T-cell (primary cell): ENCODE results near the gene GPC5. TPM values are rescaled to one million over a fixed set of nuclear protein-coding genes. Genes with fewer than 3 reads are reported as not detected.

Source experiments
- ATAC-seq, 4 experiments: fragments of 200-7000 bp in 3 of 4; fragments of 150-1000 bp in 1 of 4; cut with Tn5 transposase; replicated peaks in 1 of 4; 1 replicate in 3 of 4; 2 replicates in 1 of 4; pipeline ENCODE4 v1.10.0; 2021; ENCODE audit warnings: moderate library complexity in 3 of 4, mild to moderate bottlenecking in 2 of 4, moderate number of reproducible peaks in 1 of 4
- CTCF ChIA-PET, 2 donors: fragments of 300-600 bp; sonication (Branson Sonifier 250); formaldehyde crosslinking; loops; one replicate each; lab custom pipeline; 2022; ENCODE audit warnings: antibody characterized with exemption in 2 of 2; lab: Charles Lee
- POLR2A ChIA-PET, 2 donors: fragments of 300-600 bp; sonication (Branson Sonifier 250); formaldehyde crosslinking; loops; one replicate each; lab custom pipeline; 2022; ENCODE audit warnings: antibody characterized with exemption in 2 of 2; lab: Charles Lee
- DNase-seq, 35 experiments: peaks; one replicate each; pipeline versions ENCODE4 v3.0.0 to v3.0.0-alpha.2; 2013 to 2023
- H3K27ac ChIP-seq: one replicate; pipeline ENCODE4 v1.5.1; 2013; ENCODE audit warnings: low read length
- H3K27me3 ChIP-seq, 2 experiments: replicated peaks in 1 of 2; 1 replicate in 1 of 2; 2 replicates in 1 of 2; pipeline versions ENCODE4 v1.6.1 to v1.7.0; 2013; ENCODE audit warnings: low read length in 1 of 2, mixed read lengths in 1 of 2; ENCODE audit not compliant: control insufficient read depth in 2 of 2, insufficient read depth in 2 of 2; ENCODE audit errors: extremely low read depth in 1 of 2
- H3K36me3 ChIP-seq, 2 donors: 1 replicate in 1 of 2; 2 replicates in 1 of 2; pipeline versions ENCODE4 v1.6.1 to v1.7.0; 2013; ENCODE audit warnings: low read length in 1 of 2; ENCODE audit not compliant: control insufficient read depth in 2 of 2, insufficient read depth in 1 of 2; ENCODE audit errors: extremely low read depth in 1 of 2
- H3K4me1 ChIP-seq, 2 experiments: 1 replicate in 1 of 2; 2 replicates in 1 of 2; pipeline versions ENCODE4 v1.6.1 to v1.7.0; 2013; ENCODE audit warnings: low read length in 2 of 2, mixed read lengths in 1 of 2; ENCODE audit not compliant: insufficient read depth in 2 of 2, control insufficient read depth in 1 of 2; ENCODE audit errors: extremely low read depth in 1 of 2
- H3K4me3 ChIP-seq, 2 donors: 1 replicate in 1 of 2; 2 replicates in 1 of 2; pipeline versions ENCODE4 v1.5.1 to v1.7.0; 2013; ENCODE audit warnings: mild to moderate bottlenecking in 2 of 2, low read length in 1 of 2, moderate library complexity in 1 of 2; ENCODE audit not compliant: control insufficient read depth in 1 of 2; ENCODE audit errors: extremely low read depth in 1 of 2
- H3K9me3 ChIP-seq: 2 replicates; pipeline ENCODE4 v1.7.0; 2013
- H3K27ac Mint-ChIP-seq, 2 donors: one replicate each; pipeline ENCODE4 v1.8.0; 2020 to 2021; ENCODE audit warnings: mild to moderate bottlenecking in 2 of 2, mixed read lengths in 2 of 2
- H3K27me3 Mint-ChIP-seq, 2 donors: one replicate each; pipeline ENCODE4 v1.8.0; 2021 to 2022; ENCODE audit warnings: mixed read lengths in 2 of 2
- H3K36me3 Mint-ChIP-seq: one replicate; pipeline ENCODE4 v1.8.0; 2021; ENCODE audit warnings: mixed read lengths
- H3K4me1 Mint-ChIP-seq, 3 donors: one replicate each; pipeline ENCODE4 v1.8.0; 2020 to 2022; ENCODE audit warnings: mixed read lengths in 3 of 3, mild to moderate bottlenecking in 1 of 3
- H3K4me3 Mint-ChIP-seq, 3 donors: one replicate each; pipeline ENCODE4 v1.8.0; 2020 to 2022; ENCODE audit warnings: mild to moderate bottlenecking in 3 of 3, mixed read lengths in 3 of 3, moderate library complexity in 3 of 3
- H3K9me3 Mint-ChIP-seq, 3 donors: one replicate each; pipeline ENCODE4 v1.8.0; 2020 to 2022; ENCODE audit warnings: mixed read lengths in 3 of 3
- WGBS: methylation state at CpG from one replicate; pipeline ENCODE4 v1.1.5; 2013; ENCODE audit warnings: missing lambda C conversion rate; ENCODE audit not compliant: insufficient coverage; 5-methylcytosine and 5-hydroxymethylcytosine counted together
- total RNA-seq, 35 experiments: library from RNA in 6 of 35; stranded (reverse) in 6 of 35; fragments of 120-200 nt in 1 of 35; gene quantifications; one replicate each; pipeline versions ENCODE4 v1.2.1 to v1.2.4 and lab custom pipeline; 2013 to 2026

Gene GPC5
- total RNA-seq, 5 donors from 2014 or later (not counting 1 experiment from before 2014, with no cell fraction given): 0.12 to 0.39 (median 0.26) TPM

DNA sequence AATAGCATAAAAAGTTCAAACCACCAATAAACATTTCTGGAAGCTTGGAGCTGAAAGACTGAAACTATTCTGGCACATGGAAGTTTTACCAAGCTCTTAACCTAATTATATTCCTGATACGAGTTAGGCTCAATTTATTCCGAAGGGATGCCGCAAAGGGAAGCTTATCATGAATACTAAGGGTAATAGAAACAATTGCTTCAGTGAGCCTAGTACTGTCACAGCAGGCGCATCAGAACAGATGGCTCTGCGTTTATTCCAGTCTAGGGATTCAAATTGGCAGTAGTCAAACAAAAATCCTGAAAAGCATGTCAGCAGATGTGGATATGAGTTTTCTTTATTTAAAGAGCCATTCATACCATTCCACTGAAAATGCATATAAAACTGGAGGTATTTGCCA, 779.5 kb downstream of the GPC5 start:
- H3K36me3 Mint-ChIP-seq: no peaks in the 10 kb centered on the region
- no peak for DNase-seq
- no peaks in the 10 kb centered on the region for H3K4me1 Mint-ChIP-seq
- no peaks in the 10 kb centered on the region for H3K27me3 ChIP-seq
- no peaks in the 10 kb centered on the region for H3K36me3 ChIP-seq
- H3K4me3 ChIP-seq: no peak overlapping the region
- ChIA-PET CTCF (interaction anchor here in 1 of 2 donors (0.8 kb wide), 1 partner anchor 26 kb away, joined by 5 read pairs; no protein-coding TSS in a partner anchor), POLR2A (interaction anchor here in 1 of 2 donors (0.6 kb wide), 1 partner anchor 7 kb away, joined by 4 read pairs; no protein-coding TSS in a partner anchor)
- H3K4me1 ChIP-seq: no peaks in the 10 kb centered on the region
- no peaks in the 10 kb centered on the region for H3K27me3 Mint-ChIP-seq
- H3K27ac ChIP-seq: no peak overlapping the region
- H3K4me3 Mint-ChIP-seq: no peak overlapping the region
- WGBS: 88% methylated on average over 4 of the region's 5 CpGs
- H3K9me3 Mint-ChIP-seq: no peaks in the 10 kb centered on the region
- no peaks in the 10 kb centered on the region for H3K9me3 ChIP-seq
- ATAC-seq: no peak
- H3K27ac Mint-ChIP-seq: no peak overlapping the region

DNA sequence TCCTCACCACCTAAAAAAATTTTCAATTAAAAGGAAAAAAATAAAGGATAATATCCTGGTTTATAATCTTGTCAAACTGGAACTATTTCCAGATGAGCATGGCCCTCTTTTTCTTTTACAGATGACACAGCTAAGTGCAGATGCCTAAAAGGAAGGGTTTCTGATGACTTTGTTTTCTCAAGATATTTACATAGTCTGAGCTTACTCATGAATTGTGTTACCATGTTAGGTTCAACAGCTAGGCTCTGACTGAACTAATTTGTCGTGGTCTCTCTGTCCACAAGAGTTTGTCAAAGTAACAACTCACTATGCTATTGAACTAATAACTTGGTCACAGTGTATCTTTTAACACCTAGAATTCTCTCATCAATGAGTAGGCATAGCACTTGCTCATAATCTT, 780.8 kb downstream of the GPC5 start:
- POLR2A ChIA-PET: no interaction called here
- CTCF ChIA-PET: interaction anchor here (0.6 to 1.1 kb wide), 3 partner anchors 8 to 991 kb away, joined by 3 to 7 read pairs (median 3); no protein-coding TSS in a partner anchor
- 100% methylated on average over 1 of the region's 1 CpG for WGBS
- no peaks in the 10 kb centered on the region for H3K36me3 ChIP-seq
- Mint-ChIP-seq H3K27ac (no peak overlapping the region), H3K4me3 (no peak overlapping the region), H3K9me3 (no peaks in the 10 kb centered on the region), H3K27me3 (no peaks in the 10 kb centered on the region), H3K36me3 (no peaks in the 10 kb centered on the region), H3K4me1 (no peaks in the 10 kb centered on the region)
- no peaks in the 10 kb centered on the region for H3K27me3 ChIP-seq
- H3K9me3 ChIP-seq: no peaks in the 10 kb centered on the region
- no peak overlapping the region for H3K27ac ChIP-seq
- H3K4me1 ChIP-seq: no peaks in the 10 kb centered on the region
- DNase-seq: no peak
- H3K4me3 ChIP-seq: no peak overlapping the region
- no peak for ATAC-seq

DNA sequence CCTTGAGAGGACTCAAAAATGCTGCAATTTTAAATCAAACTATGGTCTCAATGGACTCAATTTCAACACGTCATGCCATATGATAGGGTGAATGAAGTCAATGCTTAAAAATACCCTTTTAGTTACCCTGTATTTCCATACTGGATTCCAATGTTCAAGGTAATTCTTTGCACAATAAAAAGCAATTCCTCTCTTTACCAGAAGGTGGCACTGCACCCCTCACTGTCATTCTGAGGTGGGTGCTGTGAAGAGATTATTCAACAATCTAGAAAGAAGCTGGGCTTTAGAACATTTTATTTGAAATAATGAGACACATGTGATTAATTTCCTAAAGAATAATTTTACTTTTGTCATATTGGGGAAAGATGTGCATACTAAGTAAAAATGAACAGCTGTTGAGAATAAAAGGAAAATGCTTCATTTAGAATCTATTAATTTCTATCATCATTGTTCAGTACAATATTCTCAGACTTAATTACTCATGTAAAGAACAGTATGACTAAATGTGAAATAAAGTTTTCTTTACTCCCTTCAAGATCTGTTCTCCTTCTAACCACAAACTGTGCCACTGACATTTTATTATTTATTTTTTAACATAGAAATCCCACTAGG, 789.1 kb downstream of the GPC5 start:
- no peaks in the 10 kb centered on the region for H3K4me1 ChIP-seq
- no peak overlapping the region for H3K4me3 Mint-ChIP-seq
- CTCF ChIA-PET: interaction anchor here (0.7 to 0.9 kb wide), 2 partner anchors 9 to 11 kb away, joined by 3 to 4 read pairs; no protein-coding TSS in a partner anchor
- no peaks in the 10 kb centered on the region for H3K27me3 Mint-ChIP-seq
- H3K27ac Mint-ChIP-seq: no peak overlapping the region
- H3K36me3 ChIP-seq: no peaks in the 10 kb centered on the region
- H3K9me3 ChIP-seq: no peaks in the 10 kb centered on the region
- no CpG with 5 or more reads among the region's 1 CpG for WGBS
- ATAC-seq (no peak), DNase-seq (peak in 1 of 35 experiments; percentile 47)
- no peaks in the 10 kb centered on the region for H3K36me3 Mint-ChIP-seq
- no peaks in the 10 kb centered on the region for H3K4me1 Mint-ChIP-seq
- H3K27me3 ChIP-seq: no peaks in the 10 kb centered on the region
- H3K4me3 ChIP-seq: no peak overlapping the region
- H3K27ac ChIP-seq: no peak overlapping the region
- POLR2A ChIA-PET: interaction anchor here in 1 of 2 donors (0.6 kb wide), 1 partner anchor 1700 kb away, joined by 3 read pairs; no protein-coding TSS in a partner anchor
- peaks cover 0 to 5% (median 0%) of the 10 kb centered on the region in 3 donors for H3K9me3 Mint-ChIP-seq

DNA sequence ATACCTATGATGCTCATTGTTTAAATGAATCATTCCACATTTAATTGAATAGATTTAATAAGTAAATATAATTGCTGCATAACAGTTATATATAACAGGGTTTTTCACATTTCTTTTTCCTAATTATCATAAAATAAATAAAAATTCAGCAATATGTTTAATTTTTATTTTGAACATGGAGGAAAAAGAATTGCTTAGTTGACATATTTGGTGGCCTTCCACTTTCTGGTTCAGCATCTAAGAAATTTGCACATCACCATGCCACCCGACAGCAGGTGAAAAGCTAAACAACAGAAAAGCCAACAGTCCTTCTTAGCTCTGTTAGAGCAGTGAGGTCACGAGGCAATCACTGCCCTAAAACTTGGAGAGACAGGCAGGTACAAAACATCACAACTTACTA, 790.2 kb downstream of the GPC5 start:
- WGBS: no CpG with 5 or more reads among the region's 2 CpGs
- CTCF ChIA-PET: no interaction called here

GRCh38 chr13:92196591-92197256, 798.3 kb downstream of the GPC5 start:
- ChIA-PET POLR2A (no interaction called here), CTCF (no interaction called here)
- Histone ChIP-seq H3K27ac (no peak overlapping the region), H3K27me3 (no peaks in the 10 kb centered on the region), H3K4me3 (no peak overlapping the region), H3K4me1 (no peaks in the 10 kb centered on the region), H3K36me3 (no peaks in the 10 kb centered on the region), H3K9me3 (no peaks in the 10 kb centered on the region)
- Mint-ChIP-seq H3K9me3 (no peaks in the 10 kb centered on the region), H3K27me3 (no peaks in the 10 kb centered on the region), H3K4me3 (no peak overlapping the region), H3K36me3 (no peaks in the 10 kb centered on the region), H3K27ac (no peak overlapping the region), H3K4me1 (no peaks in the 10 kb centered on the region)
- DNase-seq (no peak), ATAC-seq (no peak)
- 92% methylated on average over 5 of the region's 11 CpGs for WGBS

More for the DNA sequence above, 790.2 kb downstream of the GPC5 start:
- DNase-seq: no peak
- no peaks in the 10 kb centered on the region for H3K36me3 ChIP-seq
- no peaks in the 10 kb centered on the region for H3K4me1 Mint-ChIP-seq
- H3K9me3 ChIP-seq: no peaks in the 10 kb centered on the region
- H3K9me3 Mint-ChIP-seq: peaks cover 0 to 5% (median 0%) of the 10 kb centered on the region in 3 donors
- no peak overlapping the region for H3K4me3 ChIP-seq
- no peak for ATAC-seq
- no peaks in the 10 kb centered on the region for H3K27me3 ChIP-seq
- no peaks in the 10 kb centered on the region for H3K27me3 Mint-ChIP-seq
- no peak overlapping the region for H3K27ac ChIP-seq
- H3K4me3 Mint-ChIP-seq: no peak overlapping the region
- POLR2A ChIA-PET: no interaction called here
- H3K36me3 Mint-ChIP-seq: no peaks in the 10 kb centered on the region
- H3K27ac Mint-ChIP-seq: no peak overlapping the region
- H3K4me1 ChIP-seq: no peaks in the 10 kb centered on the region

DNA sequence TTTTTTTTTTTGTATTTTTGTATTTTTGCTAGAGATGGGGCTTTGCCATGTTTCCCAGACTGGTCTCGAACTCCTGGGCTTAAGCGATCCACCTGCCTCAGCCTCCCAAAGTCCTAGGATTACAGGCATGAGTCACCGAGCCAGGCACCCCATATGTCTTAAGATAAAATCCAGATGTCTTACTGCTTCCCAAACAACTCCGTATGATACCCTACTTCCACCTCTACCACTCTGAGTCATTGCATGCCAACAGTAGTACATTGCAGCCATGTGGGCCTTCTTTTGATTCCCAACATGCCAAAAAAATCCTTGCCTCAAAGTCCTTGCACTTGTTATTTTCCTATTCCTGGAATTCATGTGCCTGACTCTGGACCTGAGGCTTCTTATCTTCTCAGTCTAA, 799.2 kb downstream of the GPC5 start:
- WGBS: 71% methylated on average over 2 of the region's 4 CpGs
- DNase-seq: no peak
- no peaks in the 10 kb centered on the region for H3K27me3 Mint-ChIP-seq
- H3K27ac Mint-ChIP-seq: no peak overlapping the region
- Histone ChIP-seq H3K4me3 (no peak overlapping the region), H3K36me3 (no peaks in the 10 kb centered on the region), H3K27ac (no peak overlapping the region), H3K4me1 (no peaks in the 10 kb centered on the region), H3K27me3 (no peaks in the 10 kb centered on the region), H3K9me3 (no peaks in the 10 kb centered on the region)
- POLR2A ChIA-PET: no interaction called here
- no peaks in the 10 kb centered on the region for H3K4me1 Mint-ChIP-seq
- H3K36me3 Mint-ChIP-seq: no peaks in the 10 kb centered on the region
- no peaks in the 10 kb centered on the region for H3K9me3 Mint-ChIP-seq
- no peak for ATAC-seq
- CTCF ChIA-PET: no interaction called here
- no peak overlapping the region for H3K4me3 Mint-ChIP-seq
